ENCODE measurements around the gene TRPM3. TPM values are rescaled to one million over a fixed set of nuclear protein-coding genes. Genes with fewer than 3 reads are reported as not detected.
A peak's percentile ranks its signal among the peaks of the same experiment; 100 is the strongest.

The TRPM3 gene
- total RNA-seq, 4 donors from 2014 or later = 0.11 to 1.3 (median 0.21) TPM

DNA sequence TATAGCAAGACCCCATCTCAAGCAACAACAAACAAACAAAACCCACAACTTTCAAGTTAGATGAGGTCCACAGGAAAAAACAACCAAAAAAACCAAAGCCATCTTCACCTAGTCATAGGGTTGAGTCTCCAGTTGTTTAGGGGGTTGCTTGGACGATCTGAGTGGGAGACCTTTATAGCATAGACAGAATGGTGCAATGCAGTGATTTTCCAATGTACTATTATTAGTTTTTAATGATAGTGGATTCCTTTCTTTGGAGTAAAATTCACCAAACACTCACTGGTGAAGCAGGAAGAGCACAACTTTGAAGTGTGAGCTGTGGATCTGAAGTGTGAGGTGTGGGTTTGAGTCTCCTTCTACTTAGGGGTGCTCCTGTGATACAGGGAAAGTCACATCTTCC is 640.0 kb downstream of the TRPM3 start:
- H3K4me1 ChIP-seq = peaks cover 91% of the 10 kb centered on the region
- H3K27me3 ChIP-seq = no peaks in the 10 kb centered on the region
- H3K4me3 ChIP-seq = no peak overlapping the region
- 90% methylated on average over 1 of the region's 1 CpG for WGBS
- TF ChIP-seq POLR2AphosphoS5 (IDR thresholded peaks at IDR 0.05) (no peak), POLR2A (IDR thresholded peaks at IDR 0.05) (no peak), EP300 (IDR thresholded peaks at IDR 0.05) (no peak)
- TF ChIP-seq, protein P1, sequence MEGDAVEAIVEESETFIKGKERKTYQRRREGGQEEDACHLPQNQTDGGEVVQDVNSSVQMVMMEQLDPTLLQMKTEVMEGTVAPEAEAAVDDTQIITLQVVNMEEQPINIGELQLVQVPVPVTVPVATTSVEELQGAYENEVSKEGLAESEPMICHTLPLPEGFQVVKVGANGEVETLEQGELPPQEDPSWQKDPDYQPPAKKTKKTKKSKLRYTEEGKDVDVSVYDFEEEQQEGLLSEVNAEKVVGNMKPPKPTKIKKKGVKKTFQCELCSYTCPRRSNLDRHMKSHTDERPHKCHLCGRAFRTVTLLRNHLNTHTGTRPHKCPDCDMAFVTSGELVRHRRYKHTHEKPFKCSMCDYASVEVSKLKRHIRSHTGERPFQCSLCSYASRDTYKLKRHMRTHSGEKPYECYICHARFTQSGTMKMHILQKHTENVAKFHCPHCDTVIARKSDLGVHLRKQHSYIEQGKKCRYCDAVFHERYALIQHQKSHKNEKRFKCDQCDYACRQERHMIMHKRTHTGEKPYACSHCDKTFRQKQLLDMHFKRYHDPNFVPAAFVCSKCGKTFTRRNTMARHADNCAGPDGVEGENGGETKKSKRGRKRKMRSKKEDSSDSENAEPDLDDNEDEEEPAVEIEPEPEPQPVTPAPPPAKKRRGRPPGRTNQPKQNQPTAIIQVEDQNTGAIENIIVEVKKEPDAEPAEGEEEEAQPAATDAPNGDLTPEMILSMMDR (IDR thresholded peaks at IDR 0.05) = no peak
- DNase-seq (ENCODE audit: low spot score in 2 of 2) = no peak
- H3K27ac ChIP-seq = peak overlapping the region; percentile 96
- H3K9me3 ChIP-seq = no peaks in the 10 kb centered on the region
- H3K36me3 ChIP-seq = no peaks in the 10 kb centered on the region

- WGBS = 3% methylated on average over 15 of the region's 15 CpGs
- Histone ChIP-seq H3K9me3 (no peaks in the 10 kb centered on the region), H3K4me1 (peaks cover 90% of the 10 kb centered on the region), H3K4me3 (peak overlapping the region; percentile 23), H3K27ac (peak overlapping the region; percentile 96), H3K36me3 (no peaks in the 10 kb centered on the region), H3K27me3 (no peaks in the 10 kb centered on the region)
- DNase-seq (ENCODE audit: low spot score in 2 of 2) = peak; percentile 93 to 94
- TF ChIP-seq EP300 (IDR thresholded peaks at IDR 0.05) = peak; percentile 99
- peak; percentile 67 to 100 (median 97) for TF ChIP-seq POLR2AphosphoS5 (IDR thresholded peaks at IDR 0.05)
- TF ChIP-seq, protein P1 (IDR thresholded peaks at IDR 0.05) = no peak
- TF ChIP-seq POLR2A (IDR thresholded peaks at IDR 0.05) = peak in 1 of 2 donors; percentile 64
Observed at GRCh38 chr9:70480405-70480980, 640.9 kb downstream of the TRPM3 start.

- no peak for DNase-seq (ENCODE audit: low spot score in 2 of 2)
Observed at GRCh38 chr9:70479880-70480291, 641.5 kb downstream of the TRPM3 start.

More at GRCh38 chr9:70479880-70480291, 641.5 kb downstream of the TRPM3 start:
- Histone ChIP-seq H3K4me1 (peaks cover 90% of the 10 kb centered on the region), H3K36me3 (no peaks in the 10 kb centered on the region), H3K4me3 (peak overlapping the region; percentile 23), H3K27me3 (no peaks in the 10 kb centered on the region), H3K9me3 (no peaks in the 10 kb centered on the region), H3K27ac (peak overlapping the region; percentile 96)
- TF ChIP-seq EP300 (IDR thresholded peaks at IDR 0.05) (no peak), POLR2AphosphoS5 (IDR thresholded peaks at IDR 0.05) (peak in 1 of 3 donors; percentile 43), POLR2A (IDR thresholded peaks at IDR 0.05) (no peak)
- TF ChIP-seq, protein P1 (IDR thresholded peaks at IDR 0.05) = no peak
- 70% methylated on average over 5 of the region's 5 CpGs for WGBS
